ENCODE results near the gene SLC25A42. TPM values are rescaled to one million over a fixed set of nuclear protein-coding genes. Genes with fewer than 3 reads are reported as not detected.
A peak's percentile ranks its signal among the peaks of the same experiment; 100 is the strongest.
"Not testable (repeated sequence)": the region's sequence is repeated elsewhere in the genome, so short reads cannot be mapped to it uniquely, and the experiment has no call there.

Gene SLC25A42
- 10 to 100 TPM in 2 of 10 donors, 1 to 10 TPM in 8; 7.5 to 10.7 (median 9.3) TPM for polyA plus RNA-seq (ENCODE audit: insufficient read length in 10 of 10)
- long read RNA-seq, donor 1, partial matches to known transcripts, result 9 of 9 reads
- long read RNA-seq, donor 1, other reads (novel, unspliced or antisense), result 0 of 9 reads
- long read RNA-seq, donor 2, partial matches to known transcripts, result 34 of 43 reads
- long read RNA-seq, donor 2, other reads (novel, unspliced or antisense), result 8 of 43 reads
- long read RNA-seq, donor 3, result 0 reads
- long read RNA-seq, donor 4, result 0 reads
- long read RNA-seq, donor 5, partial matches to known transcripts, result 39 of 46 reads
- long read RNA-seq, donor 5, other reads (novel, unspliced or antisense), result 7 of 46 reads
- long read RNA-seq, donor 6, result 0 reads
- long read RNA-seq, donor 7, result 0 reads
- long read RNA-seq, donor 8, partial matches to known transcripts, result 0 of 1 reads
- long read RNA-seq, donor 8, other reads (novel, unspliced or antisense), result 0 of 1 reads
- long read RNA-seq, donor 9, partial matches to known transcripts, result 0 of 1 reads
- long read RNA-seq, donor 9, other reads (novel, unspliced or antisense), result 0 of 1 reads

DNA sequence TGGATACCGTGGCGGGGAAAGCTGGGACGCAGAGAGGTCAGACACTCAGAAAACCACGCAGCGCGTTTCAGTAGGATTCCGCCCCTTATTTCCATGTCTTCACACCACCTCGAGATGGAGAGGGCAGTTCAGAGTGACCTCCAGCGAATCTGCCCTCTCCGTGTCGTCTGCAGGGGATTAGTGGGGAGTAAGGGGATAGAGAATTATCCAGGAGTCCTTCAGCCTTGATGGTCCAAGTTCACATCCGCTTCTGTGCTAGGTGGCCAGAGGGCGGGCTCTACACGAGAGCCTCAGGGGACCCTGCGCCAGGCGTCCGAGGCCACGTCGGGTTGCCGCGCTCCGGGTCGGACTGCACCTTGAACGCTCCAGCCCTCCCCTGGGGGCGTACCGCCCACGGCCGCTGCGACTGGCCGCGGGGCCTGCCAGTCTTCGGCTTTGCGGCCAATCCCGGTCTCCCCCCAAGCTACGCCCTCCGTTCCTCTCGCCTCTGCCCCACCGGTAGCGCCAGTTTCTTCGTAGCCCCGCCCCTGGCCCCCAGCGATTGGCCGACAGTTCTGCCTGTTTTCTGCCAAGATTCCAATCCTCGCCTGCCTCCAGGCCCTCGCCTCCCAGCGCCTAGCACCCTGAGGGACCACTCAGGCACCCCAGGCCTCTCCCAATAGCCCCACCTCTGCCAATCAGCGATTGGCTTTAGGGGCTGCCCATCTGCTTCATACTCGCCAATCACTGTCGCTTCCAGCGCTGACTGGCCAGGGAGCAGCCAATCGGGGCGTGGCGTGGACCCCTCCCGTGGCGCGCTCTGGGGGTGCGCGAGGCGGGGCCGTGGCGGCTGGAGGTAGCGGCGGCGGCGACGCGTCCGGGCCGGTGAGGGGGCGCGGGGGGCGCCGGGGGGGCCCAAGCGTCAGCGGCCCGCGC is at the start of gene SLC25A42:
Gene SLC25A42 (plus strand): TSS at position 812 of the 915 bp plus-strand sequence. CDS start 32,131 bp downstream, outside the sequence.
- DNase-seq, result peak; percentile 100

DNA sequence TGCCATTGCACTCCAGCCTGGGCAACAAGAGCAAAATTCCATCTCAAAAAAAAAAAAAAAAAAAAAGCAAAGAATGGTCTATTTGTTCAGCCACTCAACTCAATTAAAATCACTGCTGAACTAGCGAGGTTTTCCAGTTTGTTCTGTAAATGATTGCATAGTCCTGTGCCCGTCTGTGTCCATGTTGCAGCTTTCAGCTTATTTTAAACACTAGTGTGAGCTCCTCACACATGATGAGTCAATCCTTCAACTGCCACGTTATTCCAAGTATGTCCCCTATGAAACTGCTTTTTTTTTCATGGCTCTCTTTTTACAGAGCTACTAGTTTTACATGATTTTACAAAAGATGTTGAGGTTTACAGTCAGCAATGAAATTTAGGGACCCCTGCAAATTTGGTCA is 42.7 kb upstream of the SLC25A42 start:
- peak in 1 of 3 donors; percentile 10 for DNase-seq

DNA sequence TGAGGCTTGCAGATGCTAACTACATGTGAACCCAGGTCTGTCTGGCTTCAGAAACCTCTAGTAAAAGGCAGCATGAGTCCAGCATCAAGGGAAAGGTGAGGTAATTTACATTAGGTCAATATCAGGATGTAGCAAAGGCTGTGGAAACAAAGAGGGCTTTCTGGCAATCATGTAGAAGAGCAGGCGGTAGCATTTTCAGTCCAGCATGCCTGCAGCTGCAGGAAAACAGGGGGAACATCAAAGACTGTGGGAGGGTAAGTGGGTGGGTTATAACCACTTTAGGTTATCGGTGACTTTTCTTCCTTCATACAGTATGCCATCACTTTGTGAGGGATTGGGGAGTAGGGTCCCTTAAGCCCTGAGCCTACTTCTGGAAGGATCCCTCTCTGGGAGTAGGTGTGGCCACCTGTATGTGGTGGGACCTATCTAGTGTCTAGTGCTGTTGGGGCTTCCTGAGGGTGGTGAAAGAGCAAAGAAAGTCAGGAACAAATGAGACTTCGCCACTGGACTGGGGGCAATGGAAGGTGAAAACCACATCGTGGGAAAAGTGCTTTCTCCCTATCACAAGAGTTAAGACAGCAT is 41.3 kb upstream of the SLC25A42 start:
- no peak for DNase-seq

DNA sequence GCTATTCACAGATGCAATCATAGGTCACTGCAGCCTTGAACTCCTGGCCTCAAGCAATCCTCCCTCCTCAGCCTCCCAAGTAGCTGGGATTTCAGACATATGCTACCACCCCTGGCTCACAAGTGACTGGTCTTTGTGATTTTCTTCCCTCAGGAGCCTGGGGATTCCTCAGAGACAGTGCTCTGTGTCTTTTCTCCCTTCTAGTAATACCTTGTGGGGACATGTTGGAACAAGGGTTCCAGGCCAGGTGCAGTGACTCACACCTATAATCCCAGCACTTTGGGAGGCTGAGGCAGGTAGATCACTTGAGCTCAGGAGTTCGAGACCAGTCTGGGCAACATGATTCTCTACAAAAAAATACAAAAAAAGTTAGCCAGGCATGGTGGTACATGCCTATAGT is 40.4 kb upstream of the SLC25A42 start:
- not testable (repeated sequence) for DNase-seq

DNA sequence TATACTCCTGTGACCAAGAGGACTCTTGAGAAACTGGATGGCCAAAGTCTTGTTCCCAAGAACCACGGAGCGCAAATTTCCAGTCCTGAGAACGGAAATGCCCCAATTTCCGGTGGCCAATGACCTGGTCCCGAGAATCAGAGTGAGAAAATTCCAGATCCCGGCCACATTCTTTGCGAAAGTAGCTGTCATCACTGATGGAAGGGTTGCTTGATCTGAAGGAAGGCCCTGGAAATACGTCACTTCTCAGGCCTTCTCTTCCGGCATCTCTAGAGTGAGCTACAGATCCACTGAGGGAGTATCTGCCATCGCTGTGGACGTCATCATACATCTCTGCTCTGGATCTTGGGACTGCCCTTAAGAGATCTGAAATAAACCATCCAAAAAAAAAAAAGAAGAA is 37.9 kb upstream of the SLC25A42 start:
- no peak for DNase-seq

GRCh38 chr19:19026299-19026971 is 37.4 kb upstream of the SLC25A42 start:
- no peak for DNase-seq

DNA sequence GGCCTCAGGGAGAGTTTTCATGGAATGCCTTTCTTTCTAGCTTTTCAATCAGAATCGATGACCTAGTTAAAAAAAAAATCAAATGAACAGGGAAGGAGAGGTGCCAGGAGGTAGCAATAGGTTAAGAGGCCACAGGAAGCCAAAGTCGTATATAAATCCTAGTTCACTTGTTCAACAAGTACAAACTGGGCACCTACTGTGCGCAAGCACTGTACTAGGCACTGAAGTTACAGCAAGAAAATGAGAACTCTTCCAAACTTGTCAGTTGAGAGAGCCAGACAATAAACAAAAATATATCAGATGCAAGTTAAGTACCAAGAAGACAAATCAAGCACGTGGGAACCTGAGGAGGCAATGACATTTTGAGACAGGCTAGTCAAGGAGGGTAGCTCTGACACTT is 36.6 kb upstream of the SLC25A42 start:
- no peak for DNase-seq

GRCh38 chr19:19028526-19028925 is 35.3 kb upstream of the SLC25A42 start:
- no peak for DNase-seq

- no peak for DNase-seq
Measured at GRCh38 chr19:19031891-19032290, 31.9 kb upstream of the SLC25A42 start.

- DNase-seq, result peak; percentile 84 to 95 (median 92)
Measured at GRCh38 chr19:19032420-19033175, 31.2 kb upstream of the SLC25A42 start.

DNA sequence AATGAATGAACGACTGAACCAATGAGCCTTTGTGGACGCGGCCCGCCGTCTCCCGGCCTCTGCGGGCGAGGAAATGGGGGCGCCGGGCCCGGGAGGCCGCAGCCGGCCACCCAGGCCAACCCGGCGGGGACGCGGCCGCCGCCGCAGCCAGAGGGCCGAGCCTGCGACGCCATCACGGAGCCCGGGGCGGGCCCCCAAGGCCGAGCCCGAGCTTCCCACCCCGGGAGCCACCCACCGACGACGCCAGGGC is 30.7 kb upstream of the SLC25A42 start:
- no peak for DNase-seq

GRCh38 chr19:19033426-19034203 is 30.2 kb upstream of the SLC25A42 start, which contains the start of the genes ARMC6 and SUGP2:
ARMC6 (plus strand) TSS chr19:19033603; CDS start chr19:19034210, 607 bp downstream.
SUGP2 (minus strand) TSS chr19:19033517; CDS start chr19:19031071, 2,446 bp downstream.
- DNase-seq, result peak; percentile 89 to 97 (median 93)

GRCh38 chr19:19034204-19034624 is 29.6 kb upstream of the SLC25A42 start:
- peak; percentile 17 to 47 (median 27) for DNase-seq

DNA sequence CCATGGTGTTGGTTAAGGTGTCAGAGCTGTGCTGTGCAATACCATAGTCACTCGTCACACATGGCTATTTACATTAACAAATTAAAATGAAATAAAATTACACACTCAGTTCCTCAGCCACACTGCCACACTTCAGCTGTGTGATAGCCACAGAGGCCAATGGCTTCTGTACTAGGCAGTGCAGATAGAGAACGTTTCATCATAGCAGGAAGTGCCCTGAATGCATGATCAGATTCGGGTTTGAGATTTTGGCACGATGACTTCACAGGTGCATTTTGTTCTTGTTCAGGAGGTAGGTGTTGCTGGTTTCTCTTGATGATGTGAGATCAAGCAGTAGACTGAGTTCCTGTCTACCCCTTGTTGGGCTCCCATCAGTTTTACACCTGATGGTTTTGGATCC is 23.9 kb upstream of the SLC25A42 start:
- no peak for DNase-seq

DNA sequence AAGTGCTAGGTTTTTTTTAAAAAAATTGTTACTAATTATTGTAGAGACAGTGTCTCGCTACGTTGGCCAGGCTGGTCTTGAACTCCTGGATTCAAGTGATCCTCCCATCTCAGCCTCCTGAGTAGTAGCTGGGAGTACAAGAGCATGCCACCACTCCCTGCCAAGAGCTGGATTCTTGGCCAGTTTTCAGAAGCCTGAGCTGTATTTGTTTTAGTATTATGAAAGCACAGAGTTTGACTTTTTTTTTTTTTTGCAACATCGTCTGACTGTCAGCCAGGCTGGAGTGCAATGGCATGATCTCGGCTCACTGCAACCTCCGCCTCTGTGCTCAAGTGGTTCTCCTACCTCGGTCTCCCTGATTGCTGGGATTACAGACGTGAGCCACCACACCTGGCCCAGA is 23.4 kb upstream of the SLC25A42 start:
- DNase-seq, result no peak

GRCh38 chr19:19042732-19043280 is 21.0 kb upstream of the SLC25A42 start:
- DNase-seq, result no peak

DNA sequence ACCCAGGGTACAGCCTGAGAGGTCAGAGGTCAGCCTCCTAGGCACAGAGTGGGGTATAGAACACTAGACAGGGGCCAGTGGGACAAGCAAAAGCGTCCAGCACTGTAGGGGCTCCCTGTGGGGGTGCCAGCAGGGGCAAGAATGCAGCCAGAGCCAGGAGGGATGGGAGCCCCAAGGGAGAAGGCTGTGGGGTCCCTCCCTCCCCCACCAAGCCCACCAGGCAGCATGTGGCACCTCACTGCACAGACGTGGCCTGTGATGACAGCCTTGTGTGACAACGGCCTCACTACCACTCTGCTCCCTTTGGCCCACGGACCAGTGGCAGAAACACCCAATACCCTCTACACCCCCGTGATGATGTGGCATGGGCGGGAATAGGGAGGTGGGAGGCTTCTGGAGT is 20.3 kb upstream of the SLC25A42 start:
- DNase-seq, result no peak

DNA sequence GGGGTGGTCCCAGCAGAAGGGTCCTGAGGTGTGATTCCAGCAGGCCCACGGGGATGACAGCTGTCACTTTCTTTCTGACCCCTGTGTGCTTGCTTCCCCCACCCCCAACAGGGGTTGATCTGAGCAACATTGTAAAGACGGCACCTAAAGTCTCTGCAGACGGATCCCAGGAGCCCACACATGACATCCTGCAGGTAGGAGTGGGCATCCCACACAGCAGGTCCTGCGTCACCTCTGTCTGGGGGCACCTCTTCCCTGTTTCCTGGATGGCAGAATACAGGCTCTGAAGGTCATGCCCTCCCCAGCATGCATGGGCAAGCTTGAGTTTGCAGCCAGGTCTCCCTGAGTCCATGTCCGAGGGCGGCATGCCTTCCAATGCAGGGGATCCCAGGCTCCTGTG is 19.9 kb upstream of the SLC25A42 start:
- no peak for DNase-seq

DNA sequence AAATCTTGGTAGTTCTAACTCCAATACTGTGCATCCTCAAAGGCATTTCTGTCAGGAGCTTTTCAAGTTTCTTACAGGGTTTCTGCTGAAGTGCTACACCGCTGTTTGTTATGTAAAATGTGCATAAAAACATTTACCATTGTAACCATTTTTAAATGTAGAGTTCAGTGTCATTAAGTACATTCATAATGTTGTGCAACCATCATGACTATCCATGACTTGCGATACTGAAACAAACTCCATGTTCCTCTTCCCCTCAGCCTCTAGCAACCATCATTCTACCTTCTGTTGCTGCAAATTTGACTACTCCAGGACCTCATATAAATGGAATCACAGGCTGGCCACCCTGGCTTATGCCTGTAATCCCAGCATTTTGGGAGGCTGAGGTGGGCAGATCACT is 14.4 kb upstream of the SLC25A42 start:
- no peak for DNase-seq
